Measurements from ENCODE around the gene VCL.
A peak's percentile ranks its signal among the peaks of the same experiment; 100 is the strongest.

The VCL gene

DNA sequence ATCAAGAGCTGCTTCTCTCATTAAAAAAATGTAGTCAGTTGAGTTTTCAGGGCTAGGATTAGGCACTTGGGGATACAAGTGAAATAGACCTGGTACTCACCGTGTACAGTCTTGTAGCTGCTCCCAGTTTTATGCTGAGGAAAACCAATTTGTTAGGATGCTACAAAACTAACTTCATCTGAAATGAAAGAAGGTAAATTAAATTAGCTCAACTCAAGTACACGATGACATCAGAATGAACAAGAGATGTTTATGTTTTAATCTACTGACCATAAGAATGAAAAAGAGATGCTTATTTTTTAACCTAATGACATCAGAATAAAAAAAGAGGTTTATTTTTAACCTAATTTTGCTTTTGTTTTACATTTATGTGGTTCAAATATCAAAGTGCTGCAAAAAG lies 79.0 kb downstream of the VCL start:
- DNase-seq (ENCODE audit: low read depth in 3 of 3): no peak

DNA sequence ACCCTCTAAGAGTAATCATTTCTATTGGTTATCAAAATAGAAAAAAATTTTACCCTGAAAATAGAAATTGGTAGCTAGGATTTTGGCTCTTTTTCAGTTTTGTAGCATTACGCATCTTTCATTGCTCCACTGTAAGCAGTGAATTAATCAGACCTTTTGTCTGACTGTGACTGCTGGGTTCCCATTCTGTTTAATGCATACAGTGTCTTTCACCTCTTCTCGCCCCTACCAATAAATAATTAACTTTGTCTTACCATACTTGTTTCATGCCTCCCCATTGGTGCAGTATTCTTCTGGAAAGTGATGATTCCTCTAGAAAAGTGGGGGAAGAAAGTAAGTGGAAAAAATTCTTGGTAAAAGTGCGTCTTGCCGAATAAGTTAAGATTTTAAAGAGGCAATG lies 79.5 kb downstream of the VCL start:
- no peak for DNase-seq (ENCODE audit: low read depth in 3 of 3)

DNA sequence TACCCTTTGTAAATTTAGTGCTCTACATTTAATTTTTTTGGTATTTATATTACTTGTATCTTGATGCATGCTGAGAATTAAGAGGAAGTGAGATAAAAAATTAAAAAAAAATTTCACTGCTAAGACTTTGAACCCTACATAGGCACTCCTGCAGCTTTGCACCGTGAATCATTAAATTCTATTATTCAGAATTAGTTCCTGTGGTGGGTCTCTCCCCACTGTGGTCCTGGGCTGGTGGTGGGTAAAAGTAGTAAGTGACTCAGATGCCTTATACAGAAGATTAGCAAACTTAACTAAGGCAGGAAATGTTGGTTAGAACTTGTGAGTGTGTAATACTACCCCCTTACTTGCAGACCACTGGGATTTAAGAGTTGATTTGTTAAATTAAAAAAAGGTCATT lies 80.1 kb downstream of the VCL start:
- DNase-seq (ENCODE audit: low read depth in 3 of 3): no peak

GRCh38 chr10:74079028-74079935 lies 81.4 kb downstream of the VCL start:
- no peak for DNase-seq (ENCODE audit: low read depth in 3 of 3)

- no peak for DNase-seq (ENCODE audit: low read depth in 3 of 3)
Observed at GRCh38 chr10:74079936-74080590, 82.1 kb downstream of the VCL start.

GRCh38 chr10:74081192-74081803 lies 83.4 kb downstream of the VCL start:
- peak in 1 of 3 experiments; percentile 5 for DNase-seq (ENCODE audit: low read depth in 3 of 3)

- no peak for DNase-seq (ENCODE audit: low read depth in 3 of 3)
Observed at GRCh38 chr10:74081941-74082718, 84.2 kb downstream of the VCL start.

GRCh38 chr10:74083304-74083703 lies 85.4 kb downstream of the VCL start:
- no peak for DNase-seq (ENCODE audit: low read depth in 3 of 3)

DNA sequence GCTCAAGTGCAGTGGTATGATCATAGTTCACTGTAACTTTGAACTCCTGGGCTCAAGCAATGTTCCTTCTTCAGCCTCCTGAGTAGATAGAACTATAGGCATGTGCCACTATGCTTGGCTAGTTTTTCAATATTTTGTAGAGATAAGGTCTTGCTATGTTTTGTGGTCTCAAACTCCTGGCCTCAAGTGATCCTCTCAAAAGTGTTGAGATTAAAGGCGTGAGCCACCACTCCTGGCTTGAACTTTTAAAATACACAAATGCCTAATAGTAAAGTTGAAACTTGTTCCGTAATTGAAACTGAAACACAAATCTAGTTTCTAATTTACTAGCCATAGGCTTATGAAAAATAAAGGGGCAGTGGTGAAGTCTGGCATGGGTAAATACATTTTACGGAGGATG lies 87.0 kb downstream of the VCL start:
- DNase-seq (ENCODE audit: low read depth in 3 of 3): no peak

DNA sequence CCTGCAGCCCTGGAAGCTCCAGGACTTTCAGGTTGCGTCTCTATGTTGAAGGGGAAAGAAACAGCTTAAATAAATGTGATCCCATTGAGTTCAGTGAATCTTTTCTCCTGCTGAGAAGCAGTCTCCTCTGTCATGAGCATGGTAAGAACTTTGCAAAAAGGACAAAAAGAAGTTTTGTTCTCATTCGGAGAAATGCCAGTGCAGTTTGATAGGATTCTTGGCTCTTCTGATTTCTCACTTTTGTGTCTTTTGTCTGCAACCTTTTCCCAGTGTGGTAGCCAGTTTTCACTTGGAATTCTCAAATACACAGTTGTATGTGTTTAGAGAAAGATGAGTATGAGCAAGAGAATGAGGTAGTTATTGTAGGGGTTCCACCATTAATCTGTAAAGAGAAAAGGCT lies 88.4 kb downstream of the VCL start:
- no peak for DNase-seq (ENCODE audit: low read depth in 3 of 3)

DNA sequence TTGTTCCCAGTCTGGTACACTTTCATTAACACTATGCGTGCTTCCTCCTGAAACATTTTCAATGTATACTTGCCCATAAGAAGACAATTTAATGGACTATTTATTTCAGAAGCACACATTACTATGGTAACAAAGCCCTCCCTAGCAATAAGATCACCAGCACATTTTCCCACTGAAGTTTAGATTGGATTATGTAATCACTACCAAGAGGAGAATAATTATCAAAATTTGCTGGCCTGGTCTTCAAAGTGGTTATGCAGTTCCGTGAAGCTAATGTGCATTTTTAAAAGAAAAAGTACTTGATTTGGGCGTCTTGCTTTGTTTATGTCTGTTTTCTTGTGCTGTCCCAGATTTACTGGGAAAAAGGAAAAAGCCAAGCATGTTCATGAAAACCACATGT lies 90.8 kb downstream of the VCL start:
- no peak for DNase-seq (ENCODE audit: low read depth in 3 of 3)

DNA sequence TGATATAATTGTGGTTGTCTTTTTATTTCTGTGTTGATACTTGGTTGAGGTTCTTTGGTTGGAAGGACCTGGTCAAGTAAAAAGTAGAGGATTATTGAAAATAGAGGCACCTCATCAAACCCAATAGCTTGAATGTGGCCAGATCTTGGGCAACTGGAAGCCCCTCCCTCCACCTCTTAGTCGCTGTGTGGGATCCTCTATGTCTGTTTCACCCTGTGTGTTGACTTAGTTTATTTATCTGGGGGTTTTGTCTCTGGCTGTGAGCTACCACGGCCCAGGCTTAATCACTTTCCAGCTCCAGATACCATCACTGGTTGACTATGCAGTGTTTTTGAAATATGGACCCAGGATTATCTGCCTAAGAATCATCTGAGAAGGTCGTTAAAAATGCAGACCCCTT lies 94.5 kb downstream of the VCL start:
- no peak for DNase-seq (ENCODE audit: low read depth in 3 of 3)

GRCh38 chr10:74093530-74094164 lies 95.7 kb downstream of the VCL start:
- no peak for DNase-seq (ENCODE audit: low read depth in 3 of 3)

DNA sequence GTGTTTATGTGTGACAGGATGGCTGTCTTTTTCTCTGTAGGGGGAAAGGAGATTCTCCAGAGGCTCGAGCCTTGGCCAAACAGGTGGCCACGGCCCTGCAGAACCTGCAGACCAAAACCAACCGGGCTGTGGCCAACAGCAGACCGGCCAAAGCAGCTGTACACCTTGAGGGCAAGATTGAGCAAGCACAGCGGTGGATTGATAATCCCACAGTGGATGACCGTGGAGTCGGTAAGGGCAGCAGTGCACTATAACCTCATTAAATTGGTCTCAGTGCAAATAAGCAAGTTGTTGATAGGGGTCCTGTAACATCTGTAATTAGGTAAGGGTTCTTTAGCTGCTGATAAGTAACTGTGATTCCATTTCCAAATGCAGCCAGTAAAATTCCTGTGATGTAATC lies 96.3 kb downstream of the VCL start:
- no peak for DNase-seq (ENCODE audit: low read depth in 3 of 3)

GRCh38 chr10:74096777-74097176 lies 98.9 kb downstream of the VCL start:
- DNase-seq (ENCODE audit: low read depth in 3 of 3): no peak

GRCh38 chr10:74097776-74098175 lies 99.9 kb downstream of the VCL start:
- no peak for DNase-seq (ENCODE audit: low read depth in 3 of 3)

DNA sequence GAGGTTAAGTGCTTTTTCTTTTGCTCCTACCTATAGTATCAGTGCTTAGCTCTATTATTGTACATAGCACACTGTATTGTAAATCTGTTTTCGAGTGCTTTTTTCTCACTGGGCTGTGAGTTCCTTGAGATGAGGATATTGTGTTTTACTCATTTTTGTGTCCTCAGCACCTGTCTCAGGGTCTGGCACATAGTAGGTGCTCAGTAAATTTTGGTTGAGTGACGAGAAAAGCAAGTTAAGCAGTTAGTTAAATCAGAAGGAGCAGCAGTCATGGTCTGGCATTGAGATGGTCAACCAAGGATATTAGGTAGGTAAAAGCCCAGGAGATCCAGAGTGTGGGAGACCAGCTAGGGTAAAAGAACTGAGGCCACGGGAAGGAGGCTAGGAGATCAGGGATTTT lies 101.5 kb downstream of the VCL start:
- DNase-seq (ENCODE audit: low read depth in 3 of 3): no peak

- DNase-seq (ENCODE audit: low read depth in 3 of 3): no peak
Observed at GRCh38 chr10:74099836-74100235, 101.9 kb downstream of the VCL start.

GRCh38 chr10:74103560-74104258 lies 105.8 kb downstream of the VCL start:
- no peak for DNase-seq (ENCODE audit: low read depth in 3 of 3)

- DNase-seq (ENCODE audit: low read depth in 3 of 3): no peak
Observed at GRCh38 chr10:74104480-74104879, 106.6 kb downstream of the VCL start.

DNA sequence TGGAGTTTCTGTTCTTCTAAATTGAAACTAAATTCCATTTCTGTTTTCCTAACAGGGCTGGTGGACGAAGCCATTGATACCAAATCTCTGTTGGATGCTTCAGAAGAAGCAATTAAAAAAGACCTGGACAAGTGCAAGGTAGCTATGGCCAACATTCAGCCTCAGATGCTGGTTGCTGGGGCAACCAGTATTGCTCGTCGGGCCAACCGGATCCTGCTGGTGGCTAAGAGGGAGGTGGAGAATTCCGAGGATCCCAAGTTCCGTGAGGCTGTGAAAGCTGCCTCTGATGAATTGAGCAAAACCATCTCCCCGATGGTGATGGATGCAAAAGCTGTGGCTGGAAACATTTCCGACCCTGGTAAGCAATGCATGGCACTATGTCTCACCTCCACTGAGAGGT lies 107.1 kb downstream of the VCL start:
- DNase-seq (ENCODE audit: low read depth in 3 of 3): no peak
